Tibial artery (tissue), 4 donors: ENCODE measurements around the gene CDH24.

Source experiments
- DNase-seq, 2 donors: peaks; one replicate each; pipeline ENCODE4 v3.0.0-alpha.2; 2019
- H3K27ac ChIP-seq, 2 donors: fragments of 200-600 bp; sonication (generic) in 1 of 2; 1 replicate in 1 of 2; 2 replicates in 1 of 2; pipeline ENCODE4 v1.5.1; 2018 to 2019; ENCODE audit warnings: mild to moderate bottlenecking in 1 of 2
- H3K27me3 ChIP-seq, 2 donors: fragments of 200-600 bp; sonication (generic) in 1 of 2; one replicate each; pipeline versions ENCODE4 v1.5.1 to v1.6.0; 2016 to 2019
- H3K36me3 ChIP-seq, 3 donors: fragments of 200-600 bp; sonication (generic) in 2 of 3; one replicate each; pipeline ENCODE4 v1.5.1; 2016 to 2019; ENCODE audit warnings: mild to moderate bottlenecking in 2 of 3
- H3K4me1 ChIP-seq, 4 donors: fragments of 200-600 bp; sonication (generic) in 2 of 4; 1 replicate in 3 of 4; 2 replicates in 1 of 4; pipeline ENCODE4 v1.5.1; 2016 to 2019
- H3K4me3 ChIP-seq, 2 donors: fragments of 200-600 bp; sonication (generic) in 1 of 2; 1 replicate in 1 of 2; 2 replicates in 1 of 2; pipeline ENCODE4 v1.5.1; 2018 to 2019; ENCODE audit warnings: mild to moderate bottlenecking in 2 of 2
- H3K9me3 ChIP-seq, 3 donors: fragments of 200-600 bp; sonication (generic) in 1 of 3; one replicate each; pipeline ENCODE4 v1.5.1; 2016 to 2019
- CTCF ChIP-seq, 2 experiments: fragments of 200-600 bp in 1 of 2; fragments of 450-650 bp in 1 of 2; IDR thresholded peaks; one replicate each; pipeline ENCODE4 v1.5.1; 2017 to 2019; ENCODE audit warnings: antibody characterized with exemption in 2 of 2, mild to moderate bottlenecking in 1 of 2, moderate library complexity in 1 of 2
- intact Hi-C: fragments of 100-400 bp; cut with DNase I; formaldehyde crosslinking; loops from one replicate; pipeline ENCODE4 v1.15.0; 2023; ENCODE audit warnings: low total_unique reads

Gene CDH24

GRCh38 chr14:23069413-23069806 is 12.1 kb upstream of the CDH24 start:
- no peaks in the 10 kb centered on the region for H3K9me3 ChIP-seq
- no peak overlapping the region for H3K4me3 ChIP-seq
- TF ChIP-seq CTCF (IDR thresholded peaks at IDR 0.05) = no peak
- intact Hi-C loops = no loop called here
- DNase-seq = peak in 1 of 2 donors; percentile 53
- H3K27me3 ChIP-seq = no peaks in the 10 kb centered on the region
- H3K36me3 ChIP-seq = peaks cover 46 to 64% (median 57%) of the 10 kb centered on the region in 3 donors
- H3K27ac ChIP-seq = peak overlapping the region in 1 of 2 donors; percentile 14
- peaks cover 0 to 44% (median 28%) of the 10 kb centered on the region in 4 donors for H3K4me1 ChIP-seq

GRCh38 chr14:23068789-23069412 is 11.6 kb upstream of the CDH24 start:
- Histone ChIP-seq H3K4me3 (no peak overlapping the region), H3K27me3 (no peaks in the 10 kb centered on the region), H3K36me3 (peaks cover 47 to 64% (median 58%) of the 10 kb centered on the region in 3 donors), H3K27ac (peak overlapping the region in 1 of 2 donors; percentile 24), H3K4me1 (peaks cover 0 to 48% (median 28%) of the 10 kb centered on the region in 4 donors), H3K9me3 (no peaks in the 10 kb centered on the region)
- TF ChIP-seq CTCF (IDR thresholded peaks at IDR 0.05) = peak; percentile 94 to 96
- intact Hi-C loops = no loop called here
- DNase-seq = peak; percentile 75 to 89

GRCh38 chr14:23067847-23068788 is 10.8 kb upstream of the CDH24 start:
- Histone ChIP-seq H3K36me3 (peaks cover 50 to 64% (median 62%) of the 10 kb centered on the region in 3 donors), H3K27me3 (no peaks in the 10 kb centered on the region), H3K27ac (peak overlapping the region in 1 of 2 donors; percentile 24), H3K4me3 (no peak overlapping the region), H3K9me3 (no peaks in the 10 kb centered on the region), H3K4me1 (peaks cover 0 to 49% (median 28%) of the 10 kb centered on the region in 4 donors)
- intact Hi-C loops = no loop called here
- no peak for TF ChIP-seq CTCF (IDR thresholded peaks at IDR 0.05)
- peak in 1 of 2 donors; percentile 63 for DNase-seq

- no peak overlapping the region for H3K4me3 ChIP-seq
- TF ChIP-seq CTCF (IDR thresholded peaks at IDR 0.05) = no peak
- intact Hi-C loops = no loop called here
- no peak overlapping the region for H3K27ac ChIP-seq
- H3K27me3 ChIP-seq = no peaks in the 10 kb centered on the region
- peak in 1 of 2 donors; percentile 39 for DNase-seq
- peaks cover 0 to 52% (median 27%) of the 10 kb centered on the region in 4 donors for H3K4me1 ChIP-seq
- no peaks in the 10 kb centered on the region for H3K9me3 ChIP-seq
- H3K36me3 ChIP-seq = peaks cover 54 to 67% (median 63%) of the 10 kb centered on the region in 3 donors
Measured at GRCh38 chr14:23066855-23067744, 9.8 kb upstream of the CDH24 start.

GRCh38 chr14:23066368-23066767 is 9.0 kb upstream of the CDH24 start:
- H3K27me3 ChIP-seq = no peaks in the 10 kb centered on the region
- TF ChIP-seq CTCF (IDR thresholded peaks at IDR 0.05) = no peak
- no peaks in the 10 kb centered on the region for H3K9me3 ChIP-seq
- H3K27ac ChIP-seq = no peak overlapping the region
- intact Hi-C loops = no loop called here
- DNase-seq = peak in 1 of 2 donors; percentile 12
- peaks cover 0 to 48% (median 24%) of the 10 kb centered on the region in 4 donors for H3K4me1 ChIP-seq
- no peak overlapping the region for H3K4me3 ChIP-seq
- peaks cover 57 to 74% (median 66%) of the 10 kb centered on the region in 3 donors for H3K36me3 ChIP-seq
